ENCODE measurements around the gene PCDHB16. TPM values are rescaled to one million over a fixed set of nuclear protein-coding genes. Genes with fewer than 3 reads are reported as not detected.
"Not testable (repeated sequence)": the region's sequence is repeated elsewhere in the genome, so short reads cannot be mapped to it uniquely, and the experiment has no call there.

Gene PCDHB16
- polyA plus RNA-seq: not detected

DNA sequence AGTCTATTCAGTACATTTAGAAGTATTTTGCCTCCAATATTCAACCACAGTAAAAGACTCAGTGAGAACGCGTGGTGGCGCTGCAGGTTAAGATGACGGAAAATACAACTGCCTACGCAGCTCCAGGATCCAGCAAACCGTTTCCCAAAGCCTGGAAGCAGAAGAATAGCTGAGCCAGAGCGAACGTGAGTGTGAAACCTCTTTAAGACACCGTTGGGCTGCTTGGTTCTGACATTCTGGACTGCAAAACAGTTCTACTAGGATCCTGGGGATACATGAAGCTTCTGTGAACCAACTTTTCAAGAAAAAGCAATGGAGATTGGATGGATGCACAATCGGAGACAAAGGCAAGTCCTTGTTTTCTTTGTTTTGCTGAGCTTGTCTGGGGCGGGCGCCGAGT is at the start of gene PCDHB16:
Gene PCDHB16, plus strand, starts transcription at position 140 of the 400 bp plus-strand sequence. Its CDS starts 173 bp downstream, at position 313.
- peaks cover 0 to 4% (median 3%) of the 10 kb centered on the region in 3 donors for H3K4me1 Mint-ChIP-seq
- H3K9me3 Mint-ChIP-seq: peaks cover 9 to 15% (median 14%) of the 10 kb centered on the region in 3 donors
- H3K36me3 Mint-ChIP-seq: no peaks in the 10 kb centered on the region
- H3K27ac Mint-ChIP-seq: peak within 1 kb of the TSS in 2 of 3 donors; percentile 39
- H3K27me3 Mint-ChIP-seq: peaks cover 21% of the 10 kb centered on the region
- no peak within 1 kb of the TSS for H3K4me3 Mint-ChIP-seq

DNA sequence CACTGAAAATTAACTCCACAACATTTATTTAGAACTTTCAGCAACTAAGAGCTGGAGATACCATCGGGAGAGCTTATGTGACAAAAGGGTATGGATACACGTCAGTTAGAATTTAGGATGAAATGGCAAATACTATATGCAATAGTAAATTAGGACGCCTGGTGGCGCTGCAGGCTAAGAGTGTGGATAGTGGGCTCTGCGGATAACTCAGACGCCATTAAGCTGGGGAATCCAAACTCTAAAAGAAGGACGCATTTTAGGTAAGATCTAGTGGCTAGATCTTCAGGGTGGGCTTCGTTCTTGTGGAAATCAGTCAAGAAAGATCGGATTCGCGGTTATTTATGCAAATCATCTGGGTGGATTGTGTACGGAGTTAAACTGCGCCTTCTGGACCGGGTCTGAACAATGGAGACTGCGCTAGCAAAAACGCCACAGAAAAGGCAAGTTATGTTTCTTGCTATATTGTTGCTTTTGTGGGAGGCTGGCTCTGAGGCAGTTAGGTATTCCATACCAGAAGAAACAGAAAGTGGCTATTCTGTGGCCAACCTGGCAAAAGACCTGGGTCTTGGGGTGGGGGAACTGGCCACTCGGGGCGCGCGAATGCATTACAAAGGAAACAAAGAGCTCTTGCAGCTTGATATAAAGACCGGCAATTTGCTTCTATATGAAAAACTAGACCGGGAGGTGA is 47.0 kb upstream of the PCDHB16 start, which contains the start of gene PCDHB5:
Gene PCDHB5, plus strand, starts transcription at position 177 of the 688 bp plus-strand sequence. Its CDS starts 229 bp downstream, at position 406.
- peaks cover 16 to 44% (median 27%) of the 10 kb centered on the region in 3 donors for H3K9me3 Mint-ChIP-seq
- H3K4me1 Mint-ChIP-seq: no peaks in the 10 kb centered on the region
- H3K27ac Mint-ChIP-seq: no peak within 1 kb of the TSS
- no peaks in the 10 kb centered on the region for H3K27me3 Mint-ChIP-seq
- H3K36me3 Mint-ChIP-seq: peaks cover 1% of the 10 kb centered on the region
- H3K4me3 Mint-ChIP-seq: peak within 1 kb of the TSS in 2 of 4 donors; percentile 10 to 44

DNA sequence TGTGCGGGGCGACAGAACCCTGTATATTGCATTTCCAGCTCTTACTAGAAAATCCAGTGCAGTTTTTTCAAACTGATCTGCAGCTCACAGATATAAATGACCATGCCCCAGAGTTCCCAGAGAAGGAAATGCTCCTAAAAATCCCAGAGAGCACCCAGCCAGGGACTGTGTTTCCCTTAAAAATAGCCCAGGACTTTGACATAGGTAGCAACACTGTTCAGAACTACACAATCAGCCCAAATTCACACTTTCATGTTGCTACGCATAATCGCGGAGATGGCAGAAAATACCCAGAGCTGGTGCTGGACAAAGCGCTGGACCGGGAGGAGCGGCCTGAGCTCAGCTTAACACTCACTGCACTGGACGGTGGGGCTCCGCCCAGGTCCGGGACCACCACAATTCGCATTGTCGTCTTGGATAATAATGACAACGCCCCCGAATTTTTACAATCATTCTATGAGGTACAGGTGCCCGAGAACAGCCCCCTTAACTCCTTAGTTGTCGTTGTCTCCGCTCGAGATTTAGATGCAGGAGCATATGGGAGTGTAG is 46.4 kb upstream of the PCDHB16 start:
- H3K27me3 Mint-ChIP-seq: no peaks in the 10 kb centered on the region

DNA sequence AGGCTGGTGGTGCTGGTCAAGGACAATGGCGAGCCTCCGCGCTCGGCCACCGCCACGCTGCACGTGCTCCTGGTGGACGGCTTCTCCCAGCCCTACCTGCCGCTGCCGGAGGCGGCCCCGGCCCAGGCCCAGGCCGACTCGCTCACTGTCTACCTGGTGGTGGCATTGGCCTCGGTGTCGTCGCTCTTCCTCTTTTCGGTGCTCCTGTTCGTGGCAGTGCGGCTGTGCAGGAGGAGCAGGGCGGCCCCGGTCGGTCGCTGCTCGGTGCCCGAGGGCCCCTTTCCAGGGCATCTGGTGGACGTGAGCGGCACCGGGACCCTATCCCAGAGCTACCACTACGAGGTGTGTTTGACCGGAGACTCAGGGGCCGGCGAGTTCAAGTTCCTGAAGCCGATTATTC is 44.8 kb upstream of the PCDHB16 start:
- H3K9me3 Mint-ChIP-seq: peaks cover 21 to 36% (median 25%) of the 10 kb centered on the region in 3 donors
- H3K27me3 Mint-ChIP-seq, H3K27ac Mint-ChIP-seq, H3K4me3 Mint-ChIP-seq, H3K4me1 Mint-ChIP-seq, H3K36me3 Mint-ChIP-seq: not testable (repeated sequence)

More for the DNA sequence above, 46.4 kb upstream of the PCDHB16 start:
- H3K36me3 Mint-ChIP-seq: peaks cover 1% of the 10 kb centered on the region
- H3K9me3 Mint-ChIP-seq: peaks cover 16 to 40% (median 25%) of the 10 kb centered on the region in 3 donors
- H3K27ac Mint-ChIP-seq: no peak overlapping the region
- peak overlapping the region in 1 of 4 donors; percentile 44 for H3K4me3 Mint-ChIP-seq
- H3K4me1 Mint-ChIP-seq: no peaks in the 10 kb centered on the region

DNA sequence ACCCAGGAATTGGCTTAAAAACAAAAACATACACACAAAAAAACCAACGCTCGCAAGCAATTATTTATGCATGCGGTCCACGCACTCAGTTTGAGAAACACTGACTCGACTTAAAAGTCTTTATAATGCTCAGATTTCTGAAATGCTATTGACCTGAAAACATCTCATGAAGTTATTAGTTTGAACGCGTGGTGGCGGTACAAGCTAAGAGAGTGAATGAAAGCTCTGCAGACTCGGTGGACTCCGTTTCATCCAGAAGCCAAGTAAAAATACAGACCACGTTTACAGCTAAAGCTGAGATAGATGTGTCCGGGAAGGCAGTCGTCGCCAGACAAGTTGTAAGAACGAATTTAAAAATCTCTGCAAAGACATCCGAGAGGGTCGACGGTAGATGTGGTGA is 32.4 kb upstream of the PCDHB16 start, which contains the start of gene PCDHB6:
Gene PCDHB6, plus strand, starts transcription at position 246 of the 400 bp plus-strand sequence. CDS start 201 bp downstream, outside the sequence.
- H3K36me3 Mint-ChIP-seq: peaks cover 2% of the 10 kb centered on the region
- H3K27ac Mint-ChIP-seq: peak within 1 kb of the TSS in 1 of 3 donors; percentile 72
- H3K27me3 Mint-ChIP-seq: peaks cover 10% of the 10 kb centered on the region
- peaks cover 3 to 5% (median 4%) of the 10 kb centered on the region in 3 donors for H3K4me1 Mint-ChIP-seq
- H3K9me3 Mint-ChIP-seq: peaks cover 4 to 21% (median 7%) of the 10 kb centered on the region in 3 donors
- H3K4me3 Mint-ChIP-seq: peak within 1 kb of the TSS in 3 of 4 donors; percentile 37 to 79 (median 71)

DNA sequence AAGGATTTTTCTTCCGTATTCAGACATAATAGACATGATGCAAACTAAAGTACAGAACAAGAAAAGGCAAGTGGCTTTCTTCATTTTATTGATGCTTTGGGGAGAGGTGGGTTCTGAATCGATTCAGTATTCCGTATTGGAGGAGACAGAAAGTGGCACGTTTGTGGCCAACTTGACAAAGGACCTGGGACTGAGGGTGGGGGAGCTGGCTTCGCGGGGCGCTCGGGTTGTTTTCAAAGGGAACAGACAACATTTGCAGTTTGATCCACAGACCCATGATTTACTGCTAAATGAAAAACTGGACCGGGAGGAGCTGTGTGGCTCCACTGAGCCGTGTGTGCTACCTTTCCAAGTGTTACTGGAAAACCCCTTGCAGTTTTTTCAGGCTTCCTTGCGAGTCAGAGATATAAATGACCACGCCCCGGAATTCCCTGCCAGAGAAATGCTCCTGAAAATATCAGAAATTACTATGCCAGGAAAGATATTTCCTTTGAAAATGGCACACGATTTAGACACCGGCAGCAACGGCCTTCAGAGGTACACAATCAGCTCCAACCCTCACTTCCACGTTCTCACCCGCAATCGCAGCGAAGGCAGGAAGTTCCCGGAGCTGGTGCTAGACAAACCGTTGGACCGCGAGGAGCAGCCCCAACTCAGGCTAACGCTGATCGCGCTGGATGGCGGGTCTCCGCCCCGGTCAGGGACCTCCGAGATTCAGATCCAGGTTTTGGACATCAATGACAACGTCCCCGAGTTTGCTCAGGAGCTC is 31.8 kb upstream of the PCDHB16 start:
- peaks cover 3 to 5% (median 4%) of the 10 kb centered on the region in 3 donors for H3K4me1 Mint-ChIP-seq
- peaks cover 4 to 21% (median 7%) of the 10 kb centered on the region in 3 donors for H3K9me3 Mint-ChIP-seq
- peak overlapping the region in 3 of 4 donors; percentile 37 to 79 (median 71) for H3K4me3 Mint-ChIP-seq
- H3K27ac Mint-ChIP-seq: peak overlapping the region in 1 of 3 donors; percentile 72
- peaks cover 10% of the 10 kb centered on the region for H3K27me3 Mint-ChIP-seq
- no peaks in the 10 kb centered on the region for H3K36me3 Mint-ChIP-seq

DNA sequence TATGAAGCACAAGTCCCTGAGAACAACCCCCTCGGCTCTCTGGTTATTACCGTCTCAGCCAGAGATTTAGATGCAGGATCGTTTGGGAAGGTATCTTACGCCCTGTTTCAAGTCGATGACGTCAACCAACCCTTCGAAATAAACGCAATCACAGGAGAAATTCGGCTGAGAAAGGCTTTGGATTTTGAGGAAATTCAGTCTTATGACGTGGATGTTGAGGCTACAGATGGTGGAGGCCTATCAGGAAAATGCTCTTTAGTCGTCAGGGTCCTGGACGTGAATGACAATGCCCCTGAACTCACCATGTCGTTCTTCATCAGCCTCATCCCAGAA is 31.2 kb upstream of the PCDHB16 start:
- Mint-ChIP-seq H3K27ac (no peak overlapping the region), H3K4me1 (peaks cover 4 to 5% (median 4%) of the 10 kb centered on the region in 3 donors), H3K27me3 (peaks cover 13% of the 10 kb centered on the region), H3K36me3 (no peaks in the 10 kb centered on the region), H3K4me3 (peak overlapping the region in 1 of 4 donors; percentile 18), H3K9me3 (peaks cover 4 to 22% (median 7%) of the 10 kb centered on the region in 3 donors)

DNA sequence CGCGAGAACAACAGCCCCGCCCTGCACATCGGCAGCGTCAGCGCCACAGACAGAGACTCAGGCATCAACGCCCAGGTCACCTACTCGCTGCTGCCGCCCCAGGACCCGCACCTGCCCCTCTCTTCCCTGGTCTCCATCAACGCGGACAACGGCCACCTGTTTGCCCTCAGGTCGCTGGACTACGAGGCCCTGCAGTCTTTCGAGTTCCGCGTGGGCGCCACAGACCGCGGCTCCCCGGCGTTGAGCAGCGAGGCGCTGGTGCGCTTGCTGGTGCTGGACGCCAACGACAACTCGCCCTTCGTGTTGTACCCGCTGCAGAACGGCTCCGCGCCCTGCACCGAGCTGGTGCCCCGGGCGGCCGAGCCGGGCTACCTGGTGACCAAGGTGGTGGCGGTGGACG is 30.6 kb upstream of the PCDHB16 start:
- Mint-ChIP-seq H3K9me3 (peaks cover 4 to 26% (median 11%) of the 10 kb centered on the region in 3 donors), H3K27me3 (peaks cover 13% of the 10 kb centered on the region)
- H3K27ac Mint-ChIP-seq, H3K36me3 Mint-ChIP-seq, H3K4me1 Mint-ChIP-seq, H3K4me3 Mint-ChIP-seq: not testable (repeated sequence)

DNA sequence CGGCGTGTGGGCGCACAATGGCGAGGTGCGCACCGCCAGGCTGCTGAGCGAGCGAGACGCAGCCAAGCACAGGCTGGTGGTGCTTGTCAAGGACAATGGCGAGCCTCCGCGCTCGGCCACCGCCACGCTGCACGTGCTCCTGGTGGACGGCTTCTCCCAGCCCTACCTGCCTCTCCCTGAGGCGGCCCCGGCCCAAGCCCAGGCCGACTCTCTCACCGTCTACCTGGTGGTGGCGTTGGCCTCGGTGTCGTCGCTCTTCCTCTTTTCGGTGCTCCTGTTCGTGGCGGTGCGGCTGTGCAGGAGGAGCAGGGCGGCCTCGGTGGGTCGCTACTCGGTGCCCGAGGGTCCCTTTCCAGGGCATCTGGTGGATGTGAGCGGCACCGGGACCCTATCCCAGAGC is 30.1 kb upstream of the PCDHB16 start:
- H3K9me3 Mint-ChIP-seq: peaks cover 4 to 26% (median 11%) of the 10 kb centered on the region in 3 donors
- H3K4me3 Mint-ChIP-seq, H3K27ac Mint-ChIP-seq, H3K36me3 Mint-ChIP-seq, H3K4me1 Mint-ChIP-seq: not testable (repeated sequence)
- peaks cover 13% of the 10 kb centered on the region for H3K27me3 Mint-ChIP-seq

DNA sequence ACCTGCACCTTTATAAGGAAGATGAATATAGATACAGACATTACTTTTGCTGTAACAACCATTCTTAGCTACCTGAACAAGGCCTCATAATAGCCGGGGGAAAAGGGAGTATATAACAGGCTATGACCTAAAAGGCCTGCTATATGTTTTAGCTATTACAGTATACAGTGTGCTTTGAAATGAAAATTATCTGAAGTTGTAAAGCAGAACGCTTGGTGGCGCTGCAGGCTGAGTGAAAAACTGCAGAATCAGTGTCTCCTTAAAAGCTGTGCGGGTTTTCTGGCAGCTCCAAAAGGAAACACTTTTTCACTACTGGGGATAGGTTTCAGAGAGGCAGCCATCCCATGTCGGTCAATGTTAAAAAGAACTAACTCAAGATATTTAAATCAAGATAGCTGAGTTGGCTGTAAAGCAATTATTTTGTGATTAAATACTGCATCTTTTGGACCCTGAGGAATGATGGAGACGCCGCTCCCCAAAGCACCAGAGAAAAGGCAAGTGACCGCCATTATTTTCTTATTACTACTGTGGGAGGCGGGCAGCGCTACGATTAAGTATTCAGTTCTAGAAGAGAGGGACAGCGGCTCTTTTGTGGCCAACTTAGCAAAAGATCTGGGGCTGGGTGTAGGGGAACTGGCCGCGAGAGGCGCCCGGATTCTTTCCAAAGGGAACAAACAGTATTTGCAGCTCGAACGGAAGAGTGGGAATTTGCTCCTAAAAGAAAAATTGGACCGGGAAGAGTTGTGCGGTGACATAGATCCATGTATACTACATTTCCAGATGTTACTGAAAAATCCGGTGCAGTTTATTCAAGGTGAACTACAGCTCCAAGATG is 26.4 kb upstream of the PCDHB16 start:
- Mint-ChIP-seq H3K4me3 (no peak overlapping the region), H3K27me3 (peaks cover 10% of the 10 kb centered on the region), H3K27ac (no peak overlapping the region), H3K4me1 (peaks cover 0 to 3% (median 0%) of the 10 kb centered on the region in 3 donors), H3K9me3 (peaks cover 4 to 20% (median 10%) of the 10 kb centered on the region in 3 donors), H3K36me3 (no peaks in the 10 kb centered on the region)

DNA sequence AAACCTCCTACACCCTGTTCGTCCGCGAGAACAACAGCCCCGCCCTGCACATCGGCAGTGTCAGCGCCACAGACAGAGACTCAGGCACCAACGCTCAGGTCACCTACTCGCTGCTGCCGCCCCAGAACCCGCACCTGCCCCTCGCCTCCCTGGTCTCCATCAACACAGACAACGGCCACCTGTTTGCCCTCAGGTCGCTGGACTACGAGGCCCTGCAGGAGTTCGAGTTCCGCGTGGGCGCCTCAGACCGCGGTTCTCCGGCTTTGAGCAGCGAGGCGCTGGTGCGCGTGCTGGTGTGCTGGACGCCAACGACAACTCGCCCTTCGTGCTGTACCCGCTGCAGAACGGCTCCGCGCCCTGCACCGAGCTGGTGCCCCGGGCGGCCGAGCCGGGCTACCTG is 24.8 kb upstream of the PCDHB16 start:
- H3K4me3 Mint-ChIP-seq: not testable (repeated sequence)

DNA sequence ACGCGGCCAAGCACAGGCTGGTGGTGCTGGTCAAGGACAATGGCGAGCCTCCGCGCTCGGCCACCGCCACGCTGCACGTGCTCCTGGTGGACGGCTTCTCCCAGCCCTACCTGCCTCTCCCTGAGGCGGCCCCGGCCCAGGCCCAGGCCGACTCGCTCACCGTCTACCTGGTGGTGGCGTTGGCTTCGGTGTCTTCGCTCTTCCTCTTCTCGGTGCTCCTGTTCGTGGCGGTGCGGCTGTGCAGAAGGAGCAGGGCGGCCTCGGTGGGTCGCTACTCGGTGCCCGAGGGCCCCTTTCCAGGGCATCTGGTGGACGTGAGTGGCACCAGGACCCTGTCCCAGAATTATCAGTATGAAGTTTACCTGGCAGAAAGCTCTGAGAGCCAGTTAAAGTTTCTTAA is 24.3 kb upstream of the PCDHB16 start:
- peaks cover 4 to 15% (median 10%) of the 10 kb centered on the region in 3 donors for H3K9me3 Mint-ChIP-seq
- not testable (repeated sequence) for H3K4me3 Mint-ChIP-seq, H3K36me3 Mint-ChIP-seq, H3K4me1 Mint-ChIP-seq, H3K27me3 Mint-ChIP-seq, H3K27ac Mint-ChIP-seq

More for the DNA sequence above, 24.8 kb upstream of the PCDHB16 start:
- H3K27ac Mint-ChIP-seq, H3K36me3 Mint-ChIP-seq, H3K27me3 Mint-ChIP-seq, H3K4me1 Mint-ChIP-seq: not testable (repeated sequence)
- H3K9me3 Mint-ChIP-seq: peaks cover 4 to 14% (median 10%) of the 10 kb centered on the region in 3 donors

DNA sequence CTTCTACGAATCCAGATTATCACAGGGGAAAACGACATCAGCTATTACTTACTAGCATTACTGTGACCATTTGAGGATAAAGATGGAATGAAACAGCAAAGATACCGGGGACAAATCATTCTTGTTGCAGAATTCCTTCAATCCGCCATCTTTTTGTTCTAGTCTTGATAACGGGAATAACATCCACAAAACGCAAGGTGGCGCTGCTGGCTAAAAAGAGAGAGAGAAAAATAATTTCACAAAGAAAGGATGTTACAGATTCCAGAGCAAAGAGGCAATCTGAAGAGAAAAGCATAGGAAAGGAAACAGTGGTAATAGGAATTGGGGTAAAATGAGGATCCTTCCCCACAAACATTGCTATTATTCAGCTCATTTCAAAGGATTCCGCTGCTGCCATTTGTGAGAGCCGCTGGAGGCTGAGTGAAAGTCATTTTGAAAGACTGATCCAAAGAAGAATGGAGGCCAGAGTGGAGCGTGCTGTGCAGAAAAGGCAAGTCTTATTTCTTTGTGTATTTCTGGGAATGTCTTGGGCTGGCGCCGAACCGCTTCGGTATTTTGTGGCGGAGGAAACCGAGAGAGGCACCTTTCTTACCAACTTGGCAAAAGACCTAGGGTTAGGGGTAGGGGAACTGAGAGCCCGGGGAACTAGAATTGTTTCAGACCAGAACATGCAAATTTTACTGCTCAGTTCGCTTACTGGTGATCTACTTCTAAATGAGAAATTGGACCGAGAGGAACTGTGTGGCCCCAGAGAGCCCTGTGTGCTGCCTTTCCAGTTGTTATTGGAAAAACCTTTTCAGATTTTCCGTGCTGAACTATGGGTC is 9.6 kb upstream of the PCDHB16 start, which contains the start of gene PCDHB7:
Gene PCDHB7, plus strand, starts transcription at position 264 of the 824 bp plus-strand sequence. Its CDS starts 192 bp downstream, at position 456.
- peaks cover 2 to 11% (median 4%) of the 10 kb centered on the region in 3 donors for H3K9me3 Mint-ChIP-seq
- peaks cover 2% of the 10 kb centered on the region for H3K36me3 Mint-ChIP-seq
- H3K27me3 Mint-ChIP-seq: peaks cover 14% of the 10 kb centered on the region
- H3K4me1 Mint-ChIP-seq: peaks cover 0 to 2% (median 0%) of the 10 kb centered on the region in 3 donors
- no peak within 1 kb of the TSS for H3K27ac Mint-ChIP-seq
- H3K4me3 Mint-ChIP-seq: no peak within 1 kb of the TSS

Measured in IgD-negative memory B cell (primary cell).